BLaER1 (cell line): Measurements from ENCODE around the gene PTGES2.
A peak's percentile ranks its signal among the peaks of the same experiment; 100 is the strongest.

Experiments used
- H3K27ac ChIP-seq: shearing (Covaris generic); formaldehyde crosslinking; 2 replicates; pipeline ENCODE4 v1.8.1; 2022
- H3K27me3 ChIP-seq: shearing (Covaris generic); formaldehyde crosslinking; 2 replicates; pipeline ENCODE4 v1.8.1; 2022
- H3K36me3 ChIP-seq: shearing (Covaris generic); formaldehyde crosslinking; 2 replicates; pipeline ENCODE4 v1.8.1; 2022
- H3K4me1 ChIP-seq: shearing (Covaris generic); formaldehyde crosslinking; 2 replicates; pipeline ENCODE4 v1.8.1; 2022
- H3K4me2 ChIP-seq: shearing (Covaris generic); formaldehyde crosslinking; 2 replicates; pipeline ENCODE4 v1.8.1; 2022
- H3K4me3 ChIP-seq: shearing (Covaris generic); formaldehyde crosslinking; 2 replicates; pipeline ENCODE4 v1.8.1; 2022
- H3K9ac ChIP-seq: shearing (Covaris generic); formaldehyde crosslinking; 2 replicates; pipeline ENCODE4 v1.8.1; 2022
- H3K9me3 ChIP-seq: shearing (Covaris generic); formaldehyde crosslinking; 2 replicates; pipeline ENCODE4 v1.8.1; 2022
- H4K20me1 ChIP-seq: shearing (Covaris generic); formaldehyde crosslinking; 2 replicates; pipeline ENCODE4 v1.8.1; 2022
- Cebpa-rat ChIP-seq: shearing (Covaris generic); IDR thresholded peaks from 2 replicates; pipeline ENCODE4 v1.8.1; 2022

The PTGES2 gene

DNA sequence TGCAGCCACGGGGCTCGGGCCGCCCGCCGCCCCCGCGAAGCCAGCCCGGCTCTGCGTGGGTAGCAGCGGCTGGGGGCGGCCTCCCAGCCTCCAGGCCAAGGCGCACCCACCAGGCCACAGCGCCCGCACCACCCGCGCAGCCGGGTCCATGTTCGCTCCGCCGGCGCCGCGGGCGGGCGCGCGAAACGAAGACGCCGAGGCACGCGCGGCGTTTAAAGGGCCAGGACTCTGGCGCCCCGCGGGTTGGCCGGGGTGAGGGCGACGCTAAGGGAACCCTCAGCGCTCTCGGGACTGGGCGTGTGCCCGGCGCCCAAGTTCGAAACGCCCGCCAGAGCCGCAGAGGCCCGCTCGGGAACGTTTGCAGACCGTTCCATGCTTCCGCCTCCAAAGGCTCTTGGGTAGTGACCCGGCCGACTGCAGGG, at the start of gene PTGES2:
PTGES2 (minus strand) TSS at position 162 of the 422 bp plus-strand sequence; CDS start at position 150, 12 bp downstream.
- H3K4me2 ChIP-seq: peak within 1 kb of the TSS; percentile 85
- H4K20me1 ChIP-seq: peaks cover 40% of the 10 kb centered on the region
- H3K36me3 ChIP-seq: peaks cover 28% of the 10 kb centered on the region
- no peaks in the 10 kb centered on the region; the same call in 1 of the 2 replicates for H3K9me3 ChIP-seq
- peak within 1 kb of the TSS; percentile 99 for H3K4me3 ChIP-seq
- peaks cover 44% of the 10 kb centered on the region for H3K4me1 ChIP-seq
- peak within 1 kb of the TSS; percentile 99 for H3K27ac ChIP-seq
- H3K9ac ChIP-seq: peak within 1 kb of the TSS; percentile 95
- peaks cover 15% of the 10 kb centered on the region for H3K27me3 ChIP-seq
- no peak for TF ChIP-seq Cebpa-rat

DNA sequence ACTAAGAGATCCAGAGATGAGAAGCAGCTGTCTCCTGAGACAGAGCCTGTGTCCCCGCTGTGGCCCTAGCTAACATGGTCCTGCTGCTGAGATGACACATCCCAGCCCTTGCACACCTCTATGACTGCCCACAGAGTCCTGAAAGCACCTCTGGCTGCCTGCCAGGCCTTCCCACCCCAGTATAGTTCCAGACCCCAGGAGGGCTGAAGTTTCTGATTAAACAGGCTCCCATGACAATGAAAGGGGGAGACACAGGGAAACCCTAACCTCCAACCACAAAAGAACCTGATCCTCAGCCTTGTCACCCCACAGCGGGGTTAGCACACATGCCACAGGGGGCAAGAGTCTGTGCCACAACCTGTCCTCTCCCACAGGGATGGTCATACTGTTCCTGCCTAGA, 48.2 kb upstream of the PTGES2 start:
- Histone ChIP-seq H3K27me3 (no peaks in the 10 kb centered on the region), H3K4me1 (no peaks in the 10 kb centered on the region), H3K36me3 (peaks cover 86% of the 10 kb centered on the region), H3K9me3 (peaks cover 20% of the 10 kb centered on the region), H3K4me2 (no peak overlapping the region), H3K9ac (no peak overlapping the region), H4K20me1 (0 out of 2 replicates have a peak, but pooled peaks cover 9% of the 10 kb centered on the region), H3K27ac (no peak overlapping the region), H3K4me3 (no peak overlapping the region)
- no peak for TF ChIP-seq Cebpa-rat

DNA sequence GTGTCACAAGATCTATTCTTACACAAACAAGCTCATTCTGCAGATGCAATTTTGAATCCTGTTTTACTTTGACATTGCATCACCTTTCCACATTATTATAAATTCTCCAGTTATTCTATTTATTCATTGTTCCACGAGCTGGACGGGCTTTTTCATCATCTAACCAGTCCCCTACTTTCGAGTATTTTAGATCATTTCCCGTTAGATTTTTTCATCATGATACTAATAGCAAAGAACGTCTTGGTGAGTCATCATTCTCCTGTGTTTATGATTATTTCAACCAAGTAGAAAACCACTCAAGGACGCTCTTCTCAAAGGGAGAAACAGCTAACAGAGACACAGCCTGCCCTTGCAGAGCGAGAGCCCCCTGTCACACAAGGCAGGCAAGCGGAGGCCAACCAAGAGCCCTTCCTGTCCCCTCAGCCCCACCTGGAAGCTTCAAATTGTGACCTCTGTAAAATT, 47.6 kb upstream of the PTGES2 start:
- H3K4me2 ChIP-seq: no peak overlapping the region
- no peak for TF ChIP-seq Cebpa-rat
- no peak overlapping the region for H3K4me3 ChIP-seq
- H3K9ac ChIP-seq: no peak overlapping the region
- H3K4me1 ChIP-seq: no peaks in the 10 kb centered on the region
- H3K27ac ChIP-seq: no peak overlapping the region
- H3K27me3 ChIP-seq: no peaks in the 10 kb centered on the region
- H4K20me1 ChIP-seq: 0 out of 2 replicates have a peak, but pooled peaks cover 9% of the 10 kb centered on the region
- peaks cover 14% of the 10 kb centered on the region for H3K9me3 ChIP-seq
- H3K36me3 ChIP-seq: peaks cover 86% of the 10 kb centered on the region

DNA sequence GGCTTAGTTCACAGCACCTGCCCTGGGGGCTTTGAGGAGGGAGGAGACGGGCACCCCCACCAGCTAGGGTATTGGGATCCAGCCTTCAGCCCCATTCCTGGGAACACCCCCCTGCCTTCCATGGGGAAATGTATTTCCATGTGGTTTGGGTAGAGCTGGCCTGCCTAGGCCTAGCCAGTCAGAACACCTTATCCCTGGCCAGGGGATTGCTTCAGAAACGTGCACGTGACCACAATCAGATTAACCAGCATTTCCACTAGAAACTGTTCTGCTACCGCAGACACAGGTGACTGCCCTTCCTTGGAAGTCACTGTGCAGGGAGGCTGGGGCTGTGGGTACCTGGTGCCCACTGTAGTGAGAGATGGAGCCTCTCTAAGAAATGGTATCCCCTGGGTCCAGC, 46.5 kb upstream of the PTGES2 start:
- H3K4me3 ChIP-seq: no peak overlapping the region
- H3K9me3 ChIP-seq: peaks cover 3% of the 10 kb centered on the region; the same call in 1 of the 2 replicates
- H3K4me2 ChIP-seq: no peak overlapping the region
- 0 out of 2 replicates have a peak, but pooled peaks cover 14% of the 10 kb centered on the region for H4K20me1 ChIP-seq
- H3K4me1 ChIP-seq: no peaks in the 10 kb centered on the region
- no peak overlapping the region for H3K27ac ChIP-seq
- H3K9ac ChIP-seq: no peak overlapping the region
- no peak for TF ChIP-seq Cebpa-rat
- H3K36me3 ChIP-seq: peaks cover 86% of the 10 kb centered on the region
- H3K27me3 ChIP-seq: no peaks in the 10 kb centered on the region

DNA sequence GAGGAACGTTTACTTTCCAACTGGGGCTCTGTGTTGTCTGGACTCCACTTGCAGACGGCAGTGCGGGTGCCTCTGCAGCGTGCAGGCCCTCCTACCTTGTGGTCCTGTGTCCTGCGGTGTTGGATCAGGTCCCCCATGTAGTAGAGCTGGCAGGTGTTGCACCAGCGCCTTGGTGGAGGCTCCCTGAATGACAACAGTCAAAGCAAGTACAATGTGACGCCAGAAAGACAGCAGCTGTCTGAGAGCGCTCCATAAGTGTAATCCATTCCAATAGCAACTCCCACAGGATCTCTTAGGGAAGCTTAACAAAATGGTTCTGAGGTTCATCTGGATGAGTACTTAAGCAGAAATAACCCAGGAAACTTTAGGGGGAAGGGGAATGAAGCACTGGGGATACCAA, 42.4 kb upstream of the PTGES2 start:
- no peak for TF ChIP-seq Cebpa-rat
- no peak overlapping the region for H3K4me3 ChIP-seq
- H4K20me1 ChIP-seq: peaks cover 29% of the 10 kb centered on the region
- H3K9ac ChIP-seq: no peak overlapping the region
- peaks cover 86% of the 10 kb centered on the region for H3K36me3 ChIP-seq
- H3K27me3 ChIP-seq: no peaks in the 10 kb centered on the region
- no peak overlapping the region for H3K27ac ChIP-seq
- no peaks in the 10 kb centered on the region for H3K4me1 ChIP-seq
- H3K9me3 ChIP-seq: no peaks in the 10 kb centered on the region
- H3K4me2 ChIP-seq: no peak overlapping the region

DNA sequence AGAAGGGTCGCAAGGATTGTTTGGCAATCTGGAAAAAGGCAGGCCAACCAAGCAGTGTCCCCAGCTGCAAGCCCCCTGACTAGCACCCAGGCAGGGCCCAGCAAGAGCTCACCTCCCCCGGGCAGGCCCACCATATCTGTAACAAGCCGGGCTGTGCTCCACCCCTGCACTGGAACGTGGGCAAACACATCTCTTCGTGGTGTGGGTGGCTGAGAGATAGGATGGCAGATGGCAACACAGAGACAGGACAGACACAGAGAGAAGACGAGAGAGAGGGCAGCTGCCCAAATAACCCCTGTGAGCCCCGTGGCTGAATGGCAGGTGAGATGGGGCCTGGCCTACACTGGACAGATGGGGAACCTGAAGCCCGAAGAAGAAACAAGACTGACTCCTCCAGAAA, 42.0 kb upstream of the PTGES2 start:
- H3K4me1 ChIP-seq: no peaks in the 10 kb centered on the region
- TF ChIP-seq Cebpa-rat: no peak
- peaks cover 26% of the 10 kb centered on the region for H4K20me1 ChIP-seq
- H3K4me3 ChIP-seq: no peak overlapping the region
- H3K9me3 ChIP-seq: no peaks in the 10 kb centered on the region
- H3K9ac ChIP-seq: no peak overlapping the region
- H3K27me3 ChIP-seq: no peaks in the 10 kb centered on the region
- no peak overlapping the region for H3K4me2 ChIP-seq
- H3K36me3 ChIP-seq: peaks cover 86% of the 10 kb centered on the region
- H3K27ac ChIP-seq: no peak overlapping the region

DNA sequence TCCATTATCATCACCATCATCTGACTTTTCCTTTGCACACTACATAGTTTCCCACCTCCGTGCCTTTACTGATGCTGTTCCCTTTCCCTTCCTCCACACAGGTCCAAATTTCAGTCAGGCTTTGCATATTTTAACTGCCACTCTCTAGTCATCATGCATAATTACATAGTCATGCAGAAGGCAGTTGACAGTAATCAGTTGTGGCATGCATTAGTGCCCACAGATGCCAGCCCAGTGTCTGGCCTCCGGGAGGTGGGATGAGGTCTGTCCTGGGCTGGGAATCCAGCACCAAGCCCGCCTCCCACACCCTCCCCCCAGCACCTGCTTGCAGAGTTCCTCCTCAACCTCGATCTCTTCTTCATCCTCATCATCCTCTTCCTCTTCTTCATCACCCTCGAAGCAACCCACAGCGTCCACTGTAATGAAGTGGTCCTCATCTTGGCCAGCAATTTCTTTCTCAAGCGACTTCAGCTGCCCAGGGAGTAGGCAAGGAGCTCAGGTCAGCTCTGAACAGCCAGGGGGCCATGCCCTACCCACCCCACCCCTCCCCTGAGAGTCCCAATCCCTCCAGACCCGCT, 41.3 kb upstream of the PTGES2 start:
- Histone ChIP-seq H3K27ac (no peak overlapping the region), H4K20me1 (peaks cover 28% of the 10 kb centered on the region), H3K36me3 (peaks cover 86% of the 10 kb centered on the region), H3K4me1 (no peaks in the 10 kb centered on the region), H3K9me3 (no peaks in the 10 kb centered on the region), H3K27me3 (no peaks in the 10 kb centered on the region), H3K9ac (no peak overlapping the region), H3K4me2 (no peak overlapping the region), H3K4me3 (no peak overlapping the region)
- no peak for TF ChIP-seq Cebpa-rat

DNA sequence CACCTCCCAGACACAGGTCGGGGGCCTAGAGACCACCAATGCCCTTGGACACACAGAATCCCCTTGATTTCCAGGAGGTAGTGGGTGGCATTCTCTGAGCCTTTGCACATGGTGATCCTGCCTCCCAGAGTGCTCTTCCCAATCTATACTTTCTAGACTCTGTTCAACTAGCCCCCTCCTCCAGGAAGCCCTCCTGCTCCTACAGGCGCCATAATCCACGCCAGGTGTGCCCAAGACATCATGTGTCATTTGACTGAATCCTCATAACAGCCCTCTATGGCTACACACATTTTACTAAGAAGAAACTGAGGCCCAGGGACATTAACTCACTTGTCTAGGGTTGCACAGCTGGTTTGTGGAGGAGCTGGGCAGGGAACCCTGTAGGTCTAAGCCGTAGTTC, 39.7 kb upstream of the PTGES2 start:
- Histone ChIP-seq H3K9ac (no peak overlapping the region), H3K4me3 (no peak overlapping the region), H3K9me3 (no peaks in the 10 kb centered on the region), H3K27me3 (no peaks in the 10 kb centered on the region), H3K4me1 (no peaks in the 10 kb centered on the region), H3K27ac (no peak overlapping the region), H3K36me3 (peaks cover 93% of the 10 kb centered on the region), H3K4me2 (no peak overlapping the region), H4K20me1 (peaks cover 44% of the 10 kb centered on the region)
- TF ChIP-seq Cebpa-rat: no peak

DNA sequence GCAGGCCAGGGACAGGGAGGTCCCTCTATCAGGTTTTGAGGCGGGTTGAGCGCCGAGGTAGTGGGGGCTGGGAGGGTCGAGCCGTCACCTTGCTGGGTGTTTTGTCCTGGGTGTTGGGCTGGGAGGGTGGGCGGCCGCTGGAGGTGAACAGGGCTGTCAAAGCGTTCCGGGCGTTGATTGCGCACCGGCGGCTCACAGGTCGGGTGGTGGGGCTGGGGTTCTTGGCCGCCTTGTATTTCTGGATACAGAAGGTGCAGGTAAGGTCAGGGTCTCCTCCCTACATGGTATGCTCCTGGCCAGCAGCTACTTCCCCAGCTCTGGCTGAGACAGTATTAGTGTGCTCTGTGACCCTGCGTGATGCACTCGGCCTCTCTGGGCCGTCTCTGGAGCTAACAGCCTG, 38.6 kb upstream of the PTGES2 start:
- Histone ChIP-seq H3K4me3 (no peak overlapping the region), H3K4me1 (peaks cover 7% of the 10 kb centered on the region), H3K9ac (no peak overlapping the region), H4K20me1 (peaks cover 52% of the 10 kb centered on the region), H3K27ac (no peak overlapping the region), H3K36me3 (peaks cover 96% of the 10 kb centered on the region), H3K4me2 (no peak overlapping the region), H3K9me3 (no peaks in the 10 kb centered on the region), H3K27me3 (no peaks in the 10 kb centered on the region)
- no peak for TF ChIP-seq Cebpa-rat

DNA sequence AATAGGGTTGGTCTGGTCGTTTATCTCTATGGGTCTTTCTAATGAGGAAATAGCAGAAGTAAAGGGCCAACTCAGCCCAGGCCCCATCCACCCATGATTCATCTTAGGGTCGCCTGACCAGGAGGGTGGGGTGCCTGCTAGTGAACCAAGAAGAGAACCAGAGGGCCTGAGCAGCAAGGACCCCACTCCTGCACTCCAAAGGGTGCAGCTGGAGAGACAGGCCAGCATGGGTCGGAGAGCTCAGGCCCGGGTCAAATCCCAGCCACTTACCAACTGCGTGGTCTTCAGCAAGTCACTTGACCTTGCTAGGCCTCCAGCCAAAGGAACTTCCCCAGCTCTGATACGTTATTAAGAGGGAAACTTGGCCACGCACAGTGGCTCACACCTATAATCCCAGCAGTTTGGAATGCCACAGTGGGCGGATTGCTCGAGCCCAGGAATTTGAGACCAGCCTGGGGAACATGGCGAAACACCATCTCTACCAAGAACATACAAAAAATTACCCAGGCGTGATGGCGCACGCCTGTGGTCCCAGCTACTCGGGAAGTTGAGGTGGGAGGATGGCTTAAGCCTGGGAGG, 36.9 kb upstream of the PTGES2 start:
- H3K9ac ChIP-seq: no peak overlapping the region
- no peak overlapping the region for H3K4me2 ChIP-seq
- no peaks in the 10 kb centered on the region for H3K27me3 ChIP-seq
- H3K36me3 ChIP-seq: peaks cover 78% of the 10 kb centered on the region
- peaks cover 18% of the 10 kb centered on the region for H3K4me1 ChIP-seq
- H3K27ac ChIP-seq: no peak overlapping the region
- H3K9me3 ChIP-seq: no peaks in the 10 kb centered on the region
- no peak overlapping the region for H3K4me3 ChIP-seq
- H4K20me1 ChIP-seq: peaks cover 50% of the 10 kb centered on the region
- TF ChIP-seq Cebpa-rat: no peak
